CD4-positive, alpha-beta T cell treated with Interleukin-6 at 100 ng/mL for 8 hours (primary cell): ENCODE results near the gene LCTL.
"Not testable (repeated sequence)": the region's sequence is repeated elsewhere in the genome, so short reads cannot be mapped to it uniquely, and the experiment has no call there.

Source experiments
- DNase-seq: peaks from one replicate; pipeline ENCODE4 v3.0.0-alpha.2; 2020; ENCODE audit warnings: mixed read lengths, low spot score

LCTL gene

GRCh38 chr15:66592505-66593218 is 26.9 kb upstream of the LCTL start:
- DNase-seq, result no peak

- no peak for DNase-seq
Measured at GRCh38 chr15:66591322-66591862, 25.6 kb upstream of the LCTL start.

- DNase-seq, result no peak
Measured at GRCh38 chr15:66590435-66590834, 24.6 kb upstream of the LCTL start.

GRCh38 chr15:66589429-66589828 is 23.6 kb upstream of the LCTL start:
- not testable (repeated sequence) for DNase-seq

- DNase-seq, result no peak
Measured at GRCh38 chr15:66588971-66589370, 23.2 kb upstream of the LCTL start.

- DNase-seq, result no peak
Measured at GRCh38 chr15:66588537-66588936, 22.7 kb upstream of the LCTL start.

GRCh38 chr15:66587749-66588148 is 22.0 kb upstream of the LCTL start:
- DNase-seq, result no peak

GRCh38 chr15:66587020-66587419 is 21.2 kb upstream of the LCTL start:
- no peak for DNase-seq

GRCh38 chr15:66586155-66586976 is 20.6 kb upstream of the LCTL start:
- DNase-seq, result no peak

GRCh38 chr15:66581972-66582537 is 16.3 kb upstream of the LCTL start:
- no peak for DNase-seq

- no peak for DNase-seq
Measured at GRCh38 chr15:66580643-66581042, 14.8 kb upstream of the LCTL start.

- DNase-seq, result no peak
Measured at GRCh38 chr15:66578286-66578875, 12.6 kb upstream of the LCTL start.

GRCh38 chr15:66574596-66574950 is 8.8 kb upstream of the LCTL start:
- DNase-seq, result no peak

GRCh38 chr15:66573719-66574595 is 8.2 kb upstream of the LCTL start:
- no peak for DNase-seq

GRCh38 chr15:66573348-66573718 is 7.5 kb upstream of the LCTL start:
- no peak for DNase-seq

GRCh38 chr15:66572146-66572545 is 6.3 kb upstream of the LCTL start:
- no peak for DNase-seq

GRCh38 chr15:66570842-66571478 is 5.2 kb upstream of the LCTL start:
- DNase-seq, result no peak

GRCh38 chr15:66570327-66570726 is 4.5 kb upstream of the LCTL start:
- DNase-seq, result no peak

GRCh38 chr15:66569461-66570137 is 3.8 kb upstream of the LCTL start:
- DNase-seq, result no peak

- no peak for DNase-seq
Measured at GRCh38 chr15:66567897-66568296, 2.1 kb upstream of the LCTL start.
